Left ventricle myocardium inferior (tissue), 1 donor: ENCODE measurements around the gene SLC10A4. TPM values are rescaled to one million over a fixed set of nuclear protein-coding genes. Genes with fewer than 3 reads are reported as not detected.
A peak's percentile ranks its signal among the peaks of the same experiment; 100 is the strongest.

ENCODE experiments used
- DNase-seq: peaks from one replicate; pipeline ENCODE4 v3.0.0-alpha.2; 2020
- H3K27ac ChIP-seq: fragments of 200-600 bp; replicated peaks from 2 replicates; pipeline ENCODE4 v1.8.0; 2021
- H3K27me3 ChIP-seq: fragments of 200-600 bp; 2 replicates; pipeline ENCODE4 v1.8.0; 2021; ENCODE audit warnings: low read depth
- H3K36me3 ChIP-seq: fragments of 200-600 bp; 2 replicates; pipeline ENCODE4 v1.8.0; 2021
- H3K4me1 ChIP-seq: fragments of 200-600 bp; 2 replicates; pipeline ENCODE4 v1.8.0; 2021
- H3K4me3 ChIP-seq: fragments of 200-600 bp; 2 replicates; pipeline ENCODE4 v1.8.0; 2021; ENCODE audit warnings: mild to moderate bottlenecking, moderate library complexity
- H3K9me3 ChIP-seq: fragments of 200-600 bp; replicated peaks from 2 replicates; pipeline ENCODE4 v1.8.0; 2021
- CTCF ChIP-seq: fragments of 200-600 bp; IDR thresholded peaks from 2 replicates; pipeline ENCODE4 v1.8.0; 2021; ENCODE audit warnings: antibody characterized with exemption, mild to moderate bottlenecking, borderline replicate concordance
- intact Hi-C: fragments of 100-400 bp; cut with micrococcal nuclease; formaldehyde crosslinking; loops from one replicate; pipeline ENCODE4 v1.11.0; 2022
- total RNA-seq: library from RNA; stranded (reverse); fragmentation: NEBNext Ultra II Directional; extraction: Animal tissue kit (Norgen Biotek cat#: 25700); gene quantifications from one replicate; pipeline ENCODE4 v1.2.1, GENCODE V29; 2021
- donor health status: DM: no; HTN: yes; CAD: no; lungs with severe emphysema.

SLC10A4 gene
- total RNA-seq, 1 donor from 2014 or later = not detected

DNA sequence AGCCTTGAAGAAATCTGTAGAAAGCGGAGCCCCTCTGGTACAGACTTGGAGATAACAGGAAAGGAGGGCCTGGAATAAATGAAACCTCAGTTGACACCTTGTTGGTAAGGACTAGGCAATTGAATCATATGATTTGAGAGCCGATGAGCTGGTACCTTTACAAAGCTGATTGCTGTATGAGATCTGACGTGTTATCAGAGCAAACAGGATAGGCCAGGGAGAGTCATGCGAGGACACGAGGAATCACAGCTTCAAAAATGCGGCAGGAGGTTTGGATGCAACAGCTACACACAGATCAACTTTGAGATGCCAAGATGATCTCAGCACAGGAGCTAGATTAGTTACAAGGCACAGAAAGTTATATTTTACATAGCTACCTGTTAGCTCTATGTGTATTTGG, 7.4 kb upstream of the SLC10A4 start:
- H3K36me3 ChIP-seq = no peaks in the 10 kb centered on the region
- peaks cover 2% of the 10 kb centered on the region for H3K4me1 ChIP-seq
- no peak overlapping the region for H3K27ac ChIP-seq
- TF ChIP-seq CTCF = no peak
- H3K9me3 ChIP-seq = no peaks in the 10 kb centered on the region
- DNase-seq = no peak
- intact Hi-C loops = no loop called here
- H3K4me3 ChIP-seq = no peak overlapping the region
- peaks cover 3% of the 10 kb centered on the region for H3K27me3 ChIP-seq

DNA sequence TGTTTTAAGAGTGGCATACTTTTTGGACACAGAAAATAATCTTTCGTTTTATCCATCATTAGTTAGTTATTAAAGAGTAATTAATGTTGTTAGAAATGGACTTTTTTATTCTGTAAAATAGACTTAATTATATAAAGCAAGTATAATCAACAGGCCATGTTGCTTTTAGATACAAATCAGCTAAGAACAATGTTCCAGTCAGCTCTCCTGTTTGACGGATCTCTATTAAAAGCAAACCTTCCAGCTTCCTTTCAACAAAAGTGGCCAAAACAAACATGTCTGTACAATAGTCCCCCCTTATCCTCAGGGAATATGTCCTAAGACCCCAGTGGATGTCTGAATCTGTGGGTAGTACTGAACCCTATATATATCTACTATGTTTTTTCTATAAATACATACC, 4.9 kb upstream of the SLC10A4 start:
- intact Hi-C loops = no loop called here
- Histone ChIP-seq H3K36me3 (no peaks in the 10 kb centered on the region), H3K27ac (peak overlapping the region; percentile 24), H3K4me3 (no peak overlapping the region), H3K9me3 (no peaks in the 10 kb centered on the region), H3K4me1 (peaks cover 3% of the 10 kb centered on the region), H3K27me3 (peaks cover 26% of the 10 kb centered on the region)
- no peak for DNase-seq
- no peak for TF ChIP-seq CTCF

DNA sequence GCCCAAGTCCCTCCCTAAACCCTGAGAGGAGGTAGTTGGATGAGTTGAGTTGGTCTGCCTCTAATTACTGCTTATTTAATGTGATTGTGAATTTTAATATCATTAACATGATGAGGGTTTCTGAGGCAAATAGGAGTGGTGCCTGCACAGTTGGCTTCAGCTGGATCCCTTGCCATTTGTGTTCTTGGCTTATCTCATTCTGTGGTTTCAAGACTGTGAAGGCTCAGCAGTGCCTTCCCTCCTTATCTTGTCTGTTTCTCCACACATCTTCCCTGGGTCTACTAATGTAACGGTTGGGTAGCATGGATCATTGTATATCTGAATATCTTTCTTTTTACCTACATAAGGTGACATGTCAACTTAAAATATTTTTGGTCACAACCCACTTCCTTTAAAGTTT, 1.6 kb upstream of the SLC10A4 start:
- no peak for TF ChIP-seq CTCF
- Histone ChIP-seq H3K4me1 (peaks cover 9% of the 10 kb centered on the region), H3K27me3 (peaks cover 59% of the 10 kb centered on the region), H3K36me3 (no peaks in the 10 kb centered on the region), H3K4me3 (no peak overlapping the region), H3K9me3 (no peaks in the 10 kb centered on the region), H3K27ac (no peak overlapping the region)
- intact Hi-C loops = no loop called here
- no peak for DNase-seq

- Histone ChIP-seq H3K36me3 (no peaks in the 10 kb centered on the region), H3K4me1 (peaks cover 7% of the 10 kb centered on the region), H3K9me3 (no peaks in the 10 kb centered on the region), H3K27me3 (peaks cover 83% of the 10 kb centered on the region), H3K27ac (no peak overlapping the region), H3K4me3 (peak overlapping the region; percentile 59)
- no peak for DNase-seq
- TF ChIP-seq CTCF = no peak
- intact Hi-C loops = no loop called here
These were observed 792 bp downstream of the SLC10A4 start for GRCh38 chr4:48483777-48484493.

GRCh38 chr4:48484494-48485168, 1.5 kb downstream of the SLC10A4 start:
- Histone ChIP-seq H3K27me3 (peaks cover 90% of the 10 kb centered on the region), H3K27ac (no peak overlapping the region), H3K4me3 (peak overlapping the region; percentile 59), H3K36me3 (no peaks in the 10 kb centered on the region), H3K9me3 (no peaks in the 10 kb centered on the region), H3K4me1 (peaks cover 8% of the 10 kb centered on the region)
- no peak for DNase-seq
- no peak for TF ChIP-seq CTCF
- intact Hi-C loops = no loop called here
